Right ventricle myocardium inferior (tissue), 1 donor: ENCODE data around the gene NR4A1. TPM values are rescaled to one million over a fixed set of nuclear protein-coding genes. Genes with fewer than 3 reads are reported as not detected.
"Not testable (repeated sequence)": the region's sequence is repeated elsewhere in the genome, so short reads cannot be mapped to it uniquely, and the experiment has no call there.

Source experiments
- ATAC-seq: fragments of 200-7000 bp; cut with Tn5 transposase; one replicate; pipeline ENCODE4 v1.9.1; 2020; ENCODE audit warnings: mild to moderate bottlenecking, moderate library complexity
- DNase-seq: peaks from one replicate; pipeline ENCODE4 v3.0.0; 2021; ENCODE audit errors: missing footprints
- intact Hi-C: fragments of 100-400 bp; cut with DNase I; formaldehyde crosslinking; loops from one replicate; pipeline ENCODE4 v1.11.0; 2022
- total RNA-seq: library from RNA; stranded (reverse); fragmentation: NEBNext Ultra II Directional; extraction: Animal tissue kit (Norgen Biotek cat#: 25700); gene quantifications from one replicate; pipeline ENCODE4 v1.2.1, GENCODE V29; 2021
- donor health status: DM: no; HTN: yes; CAD: no; lungs with severe emphysema.

The NR4A1 gene
- total RNA-seq, 1 donor from 2014 or later = 40.6 TPM

DNA sequence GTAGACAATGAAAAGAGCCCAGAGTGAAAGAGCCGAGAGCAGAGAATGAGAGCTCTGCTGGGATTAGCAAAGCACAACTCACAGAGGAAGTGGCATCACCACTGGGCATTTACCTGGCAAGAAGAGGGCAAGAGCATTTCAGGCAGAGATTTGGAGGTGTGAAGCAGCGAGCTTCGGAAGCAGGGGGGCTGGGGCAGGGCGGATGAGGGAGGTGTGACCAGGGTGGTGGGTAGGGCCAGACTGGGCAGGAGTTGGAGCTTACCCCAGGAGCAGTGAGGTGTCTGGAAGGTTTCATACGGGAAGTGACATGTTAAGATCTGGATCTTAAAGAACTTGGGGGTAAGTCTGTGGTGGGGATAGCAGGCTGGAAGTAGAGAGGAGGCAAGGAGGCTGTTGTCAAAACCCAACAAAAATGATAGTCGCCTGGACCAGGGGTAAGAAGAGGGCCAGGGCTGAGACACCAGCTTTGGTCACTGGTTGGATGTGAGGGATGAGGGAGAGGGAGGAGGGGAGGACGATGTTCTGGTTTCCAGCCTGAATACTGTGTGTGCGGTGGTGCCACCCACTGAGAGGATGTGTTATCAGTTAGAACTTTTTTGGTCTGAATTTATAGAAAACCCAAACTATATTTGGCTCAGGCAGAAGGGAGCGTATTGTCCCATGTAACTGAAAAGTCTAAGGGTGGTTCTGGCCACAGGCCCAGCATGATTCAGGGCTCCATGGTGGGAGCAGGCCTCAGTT, 33.4 kb downstream of the NR4A1 start:
- DNase-seq (no peak), ATAC-seq (no peak)
- intact Hi-C loops = no loop called here

DNA sequence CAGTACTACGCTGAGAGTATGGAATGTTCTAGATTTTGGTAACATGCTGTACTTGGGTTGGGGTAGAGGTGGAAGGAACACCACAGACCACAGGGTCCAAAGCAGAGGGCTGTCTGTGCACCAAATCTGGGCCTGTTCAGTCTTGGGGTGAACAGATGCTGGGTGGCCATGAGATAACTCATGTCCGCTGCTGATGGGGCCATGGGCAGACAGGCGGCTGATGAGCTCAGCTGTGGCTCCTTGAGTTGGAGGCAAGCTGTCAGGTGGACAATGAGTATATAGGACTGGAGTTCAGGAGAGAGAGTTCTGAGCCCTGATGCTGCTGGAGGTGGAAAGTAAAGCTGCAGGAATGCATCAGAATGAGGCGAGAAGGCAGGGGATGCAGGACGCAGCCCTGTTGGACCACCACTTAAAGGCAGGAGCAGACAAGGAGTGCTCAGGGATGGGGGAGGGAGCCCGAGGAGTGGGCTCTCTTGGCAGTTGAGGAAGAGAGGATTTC, 34.5 kb downstream of the NR4A1 start:
- DNase-seq = no peak
- ATAC-seq = no peak
- intact Hi-C loops = no loop called here

DNA sequence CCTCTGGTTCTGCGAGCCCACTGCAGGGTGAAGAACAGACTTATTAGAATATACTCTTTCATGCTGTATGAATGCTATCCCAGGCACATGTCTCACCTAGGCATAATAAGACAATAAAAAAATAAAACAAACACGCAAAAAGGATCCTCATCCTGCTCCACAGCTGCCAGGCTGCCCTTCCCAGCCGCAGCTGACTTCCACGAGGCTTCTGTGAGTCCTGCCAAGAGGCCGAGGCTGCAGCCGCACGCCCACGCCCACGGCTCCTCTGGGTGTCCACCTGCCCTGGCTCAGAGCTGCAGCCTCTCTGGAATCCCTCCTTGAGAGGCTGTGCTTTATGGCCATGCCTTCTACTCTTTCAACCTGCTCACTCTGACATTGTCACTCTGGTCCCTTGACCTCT, 35.1 kb downstream of the NR4A1 start:
- ATAC-seq (no peak), DNase-seq (no peak)
- intact Hi-C loops = no loop called here

DNA sequence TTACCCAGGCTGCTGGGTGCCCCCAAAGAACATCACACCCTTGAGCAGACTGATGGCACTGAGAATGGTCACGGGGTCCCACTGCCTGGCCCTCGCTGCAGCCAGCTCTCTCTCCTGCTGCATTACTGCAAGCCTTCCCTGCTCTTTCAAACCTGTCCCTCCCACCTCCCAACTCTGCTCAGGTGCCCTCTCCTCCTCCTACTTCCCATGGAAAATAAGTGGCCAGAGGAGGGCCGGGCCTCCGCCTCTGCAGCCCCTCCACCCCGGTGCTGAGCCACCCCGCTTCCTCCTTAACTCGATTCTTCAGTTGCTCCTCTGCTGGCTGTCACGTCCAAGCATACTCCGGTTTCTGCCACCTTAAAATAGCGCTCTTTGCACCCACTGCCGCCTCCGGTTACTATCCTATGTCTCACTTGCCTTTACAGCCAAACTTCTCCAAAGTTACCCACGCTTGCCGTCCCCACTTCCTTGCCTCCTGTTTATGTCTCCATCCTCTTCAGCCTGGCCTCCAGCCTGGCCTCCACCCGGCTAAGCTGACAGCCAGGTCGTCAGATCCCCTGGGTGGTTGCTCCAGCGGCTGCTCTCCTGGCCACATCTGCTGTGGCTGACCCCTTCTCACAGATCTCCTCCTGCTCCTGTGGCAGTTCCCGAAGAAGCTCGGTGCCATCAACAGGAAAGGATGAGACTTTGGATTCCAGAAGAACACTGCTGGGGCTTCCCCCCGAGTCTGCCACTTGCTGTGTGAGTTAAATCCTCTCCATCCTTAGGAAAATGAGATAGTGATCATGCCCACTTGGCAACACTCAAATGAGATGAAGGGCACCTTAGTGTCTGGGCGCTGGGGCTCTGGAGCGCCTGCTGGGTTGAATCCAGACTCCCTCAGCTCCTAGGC, 35.9 kb downstream of the NR4A1 start:
- DNase-seq (no peak), ATAC-seq (no peak)
- intact Hi-C loops = no loop called here

DNA sequence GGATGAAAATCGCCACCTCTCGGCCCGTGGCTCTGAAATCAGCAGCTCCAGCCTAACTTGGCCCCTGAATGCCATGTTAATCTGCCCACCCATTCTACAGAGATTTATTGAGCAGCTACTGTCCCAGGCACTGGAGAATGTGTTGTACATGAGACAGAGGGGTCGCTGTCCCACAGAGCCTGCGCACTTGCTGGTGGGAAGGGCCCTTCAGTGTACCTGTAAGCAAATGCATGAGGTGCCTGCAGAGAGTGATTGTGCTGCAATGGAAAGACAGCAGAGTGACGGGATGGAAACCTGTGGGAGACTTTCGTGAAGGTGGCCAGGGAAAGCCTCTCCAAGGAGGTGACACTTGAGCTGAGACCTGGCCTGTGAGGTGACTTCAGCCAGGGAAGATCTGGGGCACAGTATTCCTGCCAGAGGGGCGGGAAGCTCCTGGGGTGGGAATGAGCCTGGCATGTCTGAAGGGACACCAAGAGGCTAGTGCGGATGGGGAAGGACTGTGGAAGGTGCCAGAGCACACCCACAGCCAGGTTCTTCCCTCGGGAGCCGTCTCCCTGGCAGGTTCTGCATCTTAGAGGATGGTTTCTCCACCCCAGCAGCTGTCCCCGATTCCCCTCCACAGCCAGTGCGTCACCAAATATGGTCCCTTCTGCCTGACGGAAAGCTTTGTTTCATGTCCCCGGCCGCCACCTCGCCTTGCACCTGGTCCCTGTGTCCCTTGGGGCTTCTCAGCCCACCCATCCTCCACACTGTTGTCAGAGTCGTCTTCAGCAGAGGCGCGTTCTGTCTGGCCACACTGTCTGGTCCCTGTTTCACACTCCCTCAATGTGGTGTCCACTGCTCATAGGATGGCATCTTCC, 36.9 kb downstream of the NR4A1 start:
- intact Hi-C loops = no loop called here
- DNase-seq = no peak
- no peak for ATAC-seq

DNA sequence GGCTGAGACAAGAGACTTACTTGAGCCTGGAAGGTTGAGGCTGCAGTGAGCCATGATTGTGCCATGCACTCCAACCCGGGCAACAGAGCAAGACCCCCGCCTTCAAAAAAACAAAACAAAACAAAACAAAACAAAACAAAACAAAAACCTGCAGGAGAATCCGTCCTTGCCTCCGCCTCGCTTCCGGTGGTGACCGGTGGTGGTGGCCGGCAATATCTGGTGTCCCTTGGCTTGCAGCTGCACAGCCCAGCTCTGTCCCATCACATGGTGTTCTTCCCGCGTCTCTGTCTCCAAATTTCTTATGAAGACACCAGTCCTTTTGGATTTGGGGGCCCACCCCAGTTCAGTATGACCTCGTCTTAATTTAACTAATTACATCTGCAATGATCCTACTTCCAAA, 38.2 kb downstream of the NR4A1 start:
- DNase-seq (no peak), ATAC-seq (no peak)
- intact Hi-C loops = no loop called here

DNA sequence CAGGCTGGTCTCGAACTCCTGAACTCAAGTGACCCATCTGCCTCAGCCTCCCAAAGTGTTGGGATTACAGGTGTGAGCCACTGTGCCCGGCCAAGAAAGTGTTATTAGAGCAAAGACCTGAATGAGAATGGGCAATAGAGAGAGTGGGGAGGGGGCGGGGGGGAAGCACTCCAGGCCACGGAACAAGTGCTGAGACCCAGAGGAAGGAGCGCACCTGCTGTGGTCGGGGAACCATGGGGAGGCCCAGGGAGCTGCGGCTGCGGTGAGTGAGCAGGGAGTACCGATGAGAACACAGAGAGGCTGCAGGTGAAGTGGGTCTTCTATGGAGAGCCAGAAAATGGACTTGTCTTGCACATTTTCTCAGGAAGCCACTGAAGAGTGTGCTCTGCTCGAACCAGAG, 39.0 kb downstream of the NR4A1 start:
- intact Hi-C loops = no loop called here
- DNase-seq (no peak), ATAC-seq (no peak)

DNA sequence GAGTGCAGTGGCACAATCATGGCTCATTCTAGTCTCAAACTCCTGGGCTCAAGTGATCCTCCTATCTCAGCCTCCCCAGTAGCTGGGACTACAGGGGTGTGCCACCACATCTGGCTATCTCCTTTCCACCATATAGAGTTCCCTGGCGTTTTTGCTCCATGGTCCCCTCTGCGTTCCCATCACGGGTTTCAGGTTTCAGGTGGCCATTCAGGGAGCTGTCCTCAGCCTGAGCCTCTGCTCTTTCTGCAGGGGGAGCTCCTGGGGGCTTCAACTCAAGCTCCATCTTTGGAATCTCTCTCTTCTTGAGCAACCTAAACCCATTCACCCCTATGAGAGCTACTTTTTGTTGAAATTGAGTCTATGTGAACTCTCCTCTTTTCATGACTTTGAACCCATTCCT, 39.8 kb downstream of the NR4A1 start:
- DNase-seq (no peak), ATAC-seq (no peak)
- intact Hi-C loops = no loop called here

DNA sequence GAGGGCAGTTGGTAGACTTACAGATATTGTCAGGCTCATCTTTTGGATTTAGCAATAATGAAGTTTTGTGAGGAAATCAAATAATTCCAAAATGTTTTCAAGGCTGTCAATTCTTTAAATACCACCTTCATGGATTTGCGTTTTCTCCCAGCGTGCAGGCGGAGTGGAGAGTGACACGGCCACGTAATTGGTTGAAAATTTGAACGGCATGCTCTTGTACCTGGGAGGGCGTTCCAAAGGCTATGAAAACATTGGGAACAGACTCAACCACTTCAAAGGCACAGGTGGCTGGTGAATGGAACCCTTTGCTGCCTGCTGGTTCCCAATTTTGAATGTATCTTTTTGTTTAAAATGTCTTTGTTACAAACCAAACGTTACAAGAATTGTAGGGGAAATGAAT, 40.6 kb downstream of the NR4A1 start:
- ATAC-seq (no peak), DNase-seq (no peak)
- intact Hi-C loops = no loop called here

DNA sequence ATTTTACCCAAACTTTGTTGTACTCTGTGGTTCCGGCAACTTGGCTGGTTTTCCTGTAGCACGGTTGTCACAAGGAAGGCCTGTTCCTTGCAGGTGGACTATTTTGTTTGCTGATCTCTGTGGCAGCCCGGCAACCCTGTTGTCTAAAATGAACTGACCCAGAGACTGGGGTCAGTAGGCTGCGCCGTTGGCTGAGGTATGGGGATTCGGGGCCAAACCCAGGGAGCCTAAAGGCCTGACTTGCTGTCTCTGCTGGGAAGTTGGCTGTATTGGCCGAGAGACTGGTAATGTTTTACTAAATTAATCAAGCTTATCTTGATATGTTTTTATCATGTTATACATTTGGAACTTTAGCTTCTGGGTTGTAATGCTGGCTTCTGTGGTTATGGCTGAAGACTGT, 42.1 kb downstream of the NR4A1 start:
- intact Hi-C loops = no loop called here
- DNase-seq = no peak
- ATAC-seq = no peak

DNA sequence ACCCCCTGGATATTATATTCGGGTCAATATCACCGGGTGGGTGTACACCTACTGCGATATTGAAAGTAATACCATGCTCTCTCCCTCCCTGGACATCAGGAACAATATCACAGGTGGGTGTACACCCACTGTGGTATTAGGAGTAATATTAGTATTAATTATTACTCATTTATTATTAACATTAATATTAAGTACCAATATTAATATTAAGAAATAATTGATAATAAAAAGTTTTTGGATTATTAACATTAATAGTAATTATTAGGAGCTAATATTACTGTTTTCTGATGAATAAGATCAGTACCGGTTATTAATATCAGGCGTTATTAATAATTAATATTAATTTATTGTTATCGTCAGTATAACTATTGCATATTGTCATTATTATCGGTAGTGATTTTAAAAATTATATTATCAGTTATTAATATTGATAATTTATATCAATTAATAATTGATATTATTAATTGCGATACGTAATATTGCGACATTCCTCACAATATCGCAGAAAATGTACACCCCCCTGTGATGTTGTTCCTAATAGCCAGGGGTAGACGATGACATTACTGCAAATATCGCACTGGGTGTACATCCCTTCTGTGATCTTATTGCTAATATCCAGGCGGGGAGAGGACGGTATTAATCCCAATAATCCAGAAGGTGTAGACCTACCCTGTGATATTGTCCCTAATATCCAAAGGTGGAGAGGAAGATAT, 45.2 kb downstream of the NR4A1 start:
- no peak for ATAC-seq
- DNase-seq = no peak
- intact Hi-C loops = no loop called here

DNA sequence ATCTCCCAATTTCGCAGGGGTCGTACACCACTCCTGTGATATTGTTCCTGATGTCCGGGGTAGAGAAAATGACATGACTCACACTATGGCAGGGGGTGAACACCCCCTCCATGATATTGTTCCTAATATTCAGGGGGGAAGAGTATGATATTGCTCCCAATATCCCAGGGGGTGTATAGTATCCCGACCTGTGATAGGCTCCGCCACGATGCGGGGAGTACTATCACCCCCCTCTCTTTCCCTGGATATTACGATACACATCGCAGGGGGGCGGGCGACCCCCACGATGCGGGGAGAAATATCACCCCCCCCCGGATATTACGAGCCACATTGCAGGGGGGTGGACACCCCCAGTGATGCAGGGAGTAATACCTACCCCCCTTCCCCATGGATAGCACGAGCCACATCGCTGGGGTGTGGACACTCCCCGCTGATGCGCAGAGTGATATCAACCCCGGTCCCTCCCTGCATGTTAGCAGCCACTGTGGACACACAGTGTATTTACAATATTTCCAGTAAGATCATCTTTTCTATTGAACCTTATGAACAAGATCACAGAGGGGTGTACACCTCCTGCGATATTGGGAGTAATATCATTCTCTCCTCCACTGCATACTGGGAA, 45.9 kb downstream of the NR4A1 start:
- DNase-seq (no peak), ATAC-seq (no peak)
- intact Hi-C loops = no loop called here

DNA sequence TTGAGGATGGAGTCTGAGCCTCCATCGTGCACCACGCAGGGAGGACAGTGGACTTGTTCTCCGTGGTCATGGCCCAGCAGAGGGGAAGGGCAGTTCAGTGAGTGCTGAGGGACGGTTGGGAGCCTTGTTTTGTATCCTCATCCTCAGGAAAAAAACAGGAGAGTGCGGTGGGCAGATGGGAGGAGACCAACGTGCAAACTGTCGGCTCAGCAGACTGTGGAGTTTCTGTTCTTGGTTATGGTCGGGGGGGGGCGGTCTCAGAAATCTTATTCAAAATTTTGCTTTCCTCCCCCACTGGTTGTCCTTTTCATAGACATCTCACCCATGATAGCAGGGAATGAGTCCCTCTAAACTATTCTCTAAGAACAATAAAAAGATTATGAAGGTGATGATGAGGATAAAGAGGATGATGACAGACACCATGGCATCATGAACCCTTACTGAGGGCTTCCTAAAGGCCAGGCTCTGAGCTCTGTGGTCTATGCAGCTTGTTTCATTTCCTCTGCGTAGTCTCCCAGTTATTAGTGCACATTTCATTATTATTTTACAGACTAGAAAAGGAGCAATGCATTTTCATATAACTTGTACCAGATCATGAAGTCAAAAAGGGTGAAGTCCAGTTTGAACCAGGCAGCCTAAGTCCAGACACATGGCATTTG, 53.3 kb downstream of the NR4A1 start:
- ATAC-seq = not testable (repeated sequence)

More for the DNA sequence above, 53.3 kb downstream of the NR4A1 start:
- DNase-seq, intact Hi-C loops: not testable (repeated sequence)

Other genes starting within 250 kb of the NR4A1 start
- gene FIGNL2, start 202.7 kb upstream of the NR4A1 start, total RNA-seq = 0.22 TPM
- gene ANKRD33, start 163.3 kb upstream of the NR4A1 start, total RNA-seq = not detected
- gene ACVRL1, start 143.9 kb upstream of the NR4A1 start, total RNA-seq = 49.6 TPM
- 10.8 TPM for gene ACVR1B, start 99.7 kb upstream of the NR4A1 start, total RNA-seq
- 20.3 TPM for gene TAMALIN, start 44.5 kb upstream of the NR4A1 start, total RNA-seq
- gene ATG101, start 18.5 kb downstream of the NR4A1 start, total RNA-seq = 24.9 TPM
- gene SMIM41, start 28.3 kb downstream of the NR4A1 start, total RNA-seq = 0.16 TPM
- not detected for gene KRT80, start 140.6 kb downstream of the NR4A1 start, total RNA-seq
- gene KRT7, start 181.8 kb downstream of the NR4A1 start, total RNA-seq = not detected
- not detected for gene KRT86, start 223.2 kb downstream of the NR4A1 start, total RNA-seq
- not detected for gene KRT81, start 240.1 kb downstream of the NR4A1 start, total RNA-seq